Endometrial microvascular endothelial cells (primary cell): Measurements from ENCODE around the gene SLC30A7. TPM values are rescaled to one million over a fixed set of nuclear protein-coding genes. Genes with fewer than 3 reads are reported as not detected.
"Not testable (repeated sequence)": the region's sequence is repeated elsewhere in the genome, so short reads cannot be mapped to it uniquely, and the experiment has no call there.

Experiments
- in situ Hi-C: cut with HindIII; loops from 2 replicates; pipeline ENCODE4 v1.10.0; 2017; ENCODE audit warnings: low sequenced_read_pairs, low pct_unique_long_range_greater_than_20kb; ENCODE audit errors: inconsistent ontology term
- total RNA-seq: library from RNA; depleted of rRNA; stranded (reverse); fragments of >200 nt; gene quantifications from one replicate; pipeline ENCODE4 v1.2.3, GENCODE V29; 2015; ENCODE audit errors: inconsistent ontology term

SLC30A7 gene
- total RNA-seq, 1 donor from 2014 or later: 43.2 TPM

GRCh38 chr1:100952970-100953369, 57.1 kb downstream of the SLC30A7 start:
- in situ Hi-C loops: not testable (repeated sequence)

- in situ Hi-C loops: no loop called here
Observed at GRCh38 chr1:100953960-100954730, 58.3 kb downstream of the SLC30A7 start.

- in situ Hi-C loops: no loop called here
Observed at GRCh38 chr1:100955322-100955721, 59.4 kb downstream of the SLC30A7 start.

GRCh38 chr1:100959502-100960060, 63.7 kb downstream of the SLC30A7 start:
- in situ Hi-C loops: no loop called here

GRCh38 chr1:100960098-100960497, 64.2 kb downstream of the SLC30A7 start:
- in situ Hi-C loops: no loop called here

DNA sequence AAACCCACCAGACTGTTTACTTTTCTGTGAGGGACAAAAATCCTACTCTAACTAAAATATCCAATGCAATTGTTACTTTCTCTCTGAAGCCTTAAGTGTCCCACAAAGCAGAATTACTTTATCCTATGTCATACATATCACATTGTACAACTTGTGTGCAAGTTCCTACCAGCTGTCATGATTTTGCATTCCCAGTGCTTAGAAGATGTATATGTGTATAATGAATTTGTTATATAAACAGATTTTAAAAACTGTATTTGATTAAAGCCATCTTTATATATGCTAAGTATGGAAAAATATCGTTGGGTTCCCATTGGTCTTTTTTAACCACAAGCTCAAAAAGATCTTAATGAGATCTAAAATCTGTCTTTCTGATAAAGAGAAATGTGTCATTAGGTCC, 72.7 kb downstream of the SLC30A7 start:
- in situ Hi-C loops: no loop called here

- in situ Hi-C loops: no loop called here
Observed at GRCh38 chr1:100969327-100969726, 73.4 kb downstream of the SLC30A7 start.

- in situ Hi-C loops: no loop called here
Observed at GRCh38 chr1:100971021-100971420, 75.1 kb downstream of the SLC30A7 start.

DNA sequence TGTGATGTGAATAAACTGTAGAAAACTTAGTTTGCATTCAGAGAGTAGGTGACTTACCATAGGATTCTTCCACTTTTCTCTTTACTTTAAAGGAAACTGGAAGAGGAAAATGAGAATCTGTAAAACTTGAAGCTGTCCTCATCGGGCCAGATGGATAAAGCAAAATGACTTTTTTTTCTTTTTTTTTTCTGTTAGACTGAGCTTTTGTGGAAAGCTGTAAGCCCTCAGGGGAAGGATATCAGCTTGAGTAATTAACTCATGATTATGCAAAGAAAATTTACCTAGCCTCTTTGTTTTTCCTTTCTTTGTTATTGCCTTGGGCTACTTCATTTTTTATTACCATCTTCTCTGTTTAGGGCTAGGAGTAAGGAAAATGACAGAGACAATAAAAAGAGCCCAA, 76.3 kb downstream of the SLC30A7 start:
- in situ Hi-C loops: no loop called here

DNA sequence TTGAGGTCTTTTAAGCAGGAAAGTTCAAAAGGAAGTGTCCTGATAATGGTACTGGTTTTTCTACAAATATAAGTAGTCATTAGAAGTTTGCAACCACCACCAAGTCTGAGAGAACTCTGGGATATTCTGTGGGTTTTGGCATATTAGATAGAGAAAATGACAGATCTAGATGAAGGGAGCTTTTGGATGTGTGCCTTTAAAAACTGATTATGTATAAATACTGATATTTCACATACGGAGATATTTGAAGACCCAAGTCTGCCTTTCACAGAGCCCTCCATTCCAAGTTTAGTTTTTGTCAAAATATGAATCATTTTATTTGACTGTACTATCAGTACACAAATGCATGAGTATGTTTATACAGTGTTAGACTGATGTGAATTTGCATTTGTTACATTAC, 81.0 kb downstream of the SLC30A7 start:
- in situ Hi-C loops: no loop called here

GRCh38 chr1:100979631-100980030, 83.7 kb downstream of the SLC30A7 start:
- in situ Hi-C loops: no loop called here

DNA sequence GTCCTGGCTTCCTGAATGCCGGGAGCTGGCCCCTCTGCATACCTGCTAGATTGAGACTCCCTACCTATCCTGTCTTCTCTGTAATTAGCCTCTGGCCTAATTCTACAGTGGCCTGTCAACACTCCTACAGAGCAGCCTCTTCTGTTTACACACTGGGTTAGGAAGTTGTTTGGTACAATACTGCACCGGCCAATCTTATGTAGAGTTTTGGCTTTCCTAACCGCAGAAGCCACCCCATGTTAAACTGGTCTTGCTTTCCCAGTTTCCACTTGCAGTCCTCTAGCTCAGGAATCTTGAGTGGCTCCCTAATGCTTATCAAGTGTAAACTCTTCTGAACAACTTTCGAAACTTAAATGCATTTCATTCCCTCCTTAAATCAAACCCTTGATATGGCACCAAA, 86.9 kb downstream of the SLC30A7 start:
- in situ Hi-C loops: no loop called here

- in situ Hi-C loops: no loop called here
Observed at GRCh38 chr1:100988121-100988520, 92.2 kb downstream of the SLC30A7 start.

GRCh38 chr1:100989306-100990077, 93.6 kb downstream of the SLC30A7 start:
- in situ Hi-C loops: no loop called here

- in situ Hi-C loops: no loop called here
Observed at GRCh38 chr1:100995198-100995988, 99.5 kb downstream of the SLC30A7 start.

DNA sequence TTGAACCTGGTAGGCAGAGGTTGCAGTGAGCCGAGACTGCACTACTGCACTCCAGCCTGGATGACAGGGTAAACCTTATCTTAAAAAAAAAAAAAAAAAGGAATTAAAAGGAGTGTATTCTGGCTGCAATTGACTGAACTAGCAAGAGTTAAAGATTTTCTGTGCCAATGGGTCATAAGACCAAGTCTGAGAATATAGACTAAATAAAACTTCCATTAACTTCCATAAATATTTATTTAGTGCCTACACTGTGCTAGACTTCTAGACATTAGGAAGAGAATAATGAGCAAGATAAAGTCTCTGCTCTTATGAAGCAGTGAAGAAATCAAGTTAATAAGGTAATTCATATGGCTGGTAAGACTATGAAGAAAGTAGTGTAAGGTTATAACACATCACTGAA, 102.5 kb downstream of the SLC30A7 start:
- in situ Hi-C loops: no loop called here

GRCh38 chr1:101000131-101000873, 104.4 kb downstream of the SLC30A7 start:
- in situ Hi-C loops: no loop called here

DNA sequence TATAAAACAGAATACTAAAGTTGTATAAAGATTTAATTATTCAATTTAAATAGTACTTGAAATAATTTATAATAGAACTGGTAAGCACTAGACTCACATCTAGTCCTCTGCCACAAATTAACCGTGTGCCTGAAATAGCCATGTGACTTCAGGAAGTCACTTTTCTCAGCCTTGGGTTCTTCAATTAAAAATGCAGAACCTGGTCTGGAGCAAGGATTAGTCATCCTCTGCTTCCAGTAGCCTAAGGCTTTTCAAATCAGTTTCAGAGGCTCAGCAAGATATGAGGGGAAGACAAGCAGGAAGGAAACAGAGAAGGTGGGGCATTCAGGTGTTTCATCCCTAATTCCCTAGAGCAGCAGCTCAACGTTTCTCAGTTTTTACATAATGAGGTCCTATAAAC, 106.7 kb downstream of the SLC30A7 start:
- in situ Hi-C loops: no loop called here
